Measurements from ENCODE around the gene BACH2.

GRCh38 chr6:89940225-89941027, 356.2 kb downstream of the BACH2 start:
- TF ChIP-seq, protein P1, sequence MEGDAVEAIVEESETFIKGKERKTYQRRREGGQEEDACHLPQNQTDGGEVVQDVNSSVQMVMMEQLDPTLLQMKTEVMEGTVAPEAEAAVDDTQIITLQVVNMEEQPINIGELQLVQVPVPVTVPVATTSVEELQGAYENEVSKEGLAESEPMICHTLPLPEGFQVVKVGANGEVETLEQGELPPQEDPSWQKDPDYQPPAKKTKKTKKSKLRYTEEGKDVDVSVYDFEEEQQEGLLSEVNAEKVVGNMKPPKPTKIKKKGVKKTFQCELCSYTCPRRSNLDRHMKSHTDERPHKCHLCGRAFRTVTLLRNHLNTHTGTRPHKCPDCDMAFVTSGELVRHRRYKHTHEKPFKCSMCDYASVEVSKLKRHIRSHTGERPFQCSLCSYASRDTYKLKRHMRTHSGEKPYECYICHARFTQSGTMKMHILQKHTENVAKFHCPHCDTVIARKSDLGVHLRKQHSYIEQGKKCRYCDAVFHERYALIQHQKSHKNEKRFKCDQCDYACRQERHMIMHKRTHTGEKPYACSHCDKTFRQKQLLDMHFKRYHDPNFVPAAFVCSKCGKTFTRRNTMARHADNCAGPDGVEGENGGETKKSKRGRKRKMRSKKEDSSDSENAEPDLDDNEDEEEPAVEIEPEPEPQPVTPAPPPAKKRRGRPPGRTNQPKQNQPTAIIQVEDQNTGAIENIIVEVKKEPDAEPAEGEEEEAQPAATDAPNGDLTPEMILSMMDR (IDR thresholded peaks at IDR 0.05) = peak in 5 of 7 experiments; percentile 30 to 61 (median 41)
- TF ChIP-seq EP300 (IDR thresholded peaks at IDR 0.05) (no peak), POLR2A (IDR thresholded peaks at IDR 0.05) (no peak)

All from stomach (tissue), 4 donors.